ENCODE results near the gene SRCAP.

SRCAP gene

GRCh38 chr16:30760577-30761426 lies 61.8 kb downstream of the SRCAP start:
- no peak for DNase-seq

GRCh38 chr16:30761427-30761927 lies 62.5 kb downstream of the SRCAP start:
- peak; percentile 21 for DNase-seq

GRCh38 chr16:30761928-30762902 lies 63.2 kb downstream of the SRCAP start, which contains the start of the genes CFAP119 and RNF40:
CFAP119 (minus strand) TSS chr16:30762062; CDS start chr16:30761748, 314 bp downstream.
RNF40 (plus strand) TSS chr16:30762322; CDS start chr16:30762546, 224 bp downstream.
- DNase-seq: peak; percentile 94

DNA sequence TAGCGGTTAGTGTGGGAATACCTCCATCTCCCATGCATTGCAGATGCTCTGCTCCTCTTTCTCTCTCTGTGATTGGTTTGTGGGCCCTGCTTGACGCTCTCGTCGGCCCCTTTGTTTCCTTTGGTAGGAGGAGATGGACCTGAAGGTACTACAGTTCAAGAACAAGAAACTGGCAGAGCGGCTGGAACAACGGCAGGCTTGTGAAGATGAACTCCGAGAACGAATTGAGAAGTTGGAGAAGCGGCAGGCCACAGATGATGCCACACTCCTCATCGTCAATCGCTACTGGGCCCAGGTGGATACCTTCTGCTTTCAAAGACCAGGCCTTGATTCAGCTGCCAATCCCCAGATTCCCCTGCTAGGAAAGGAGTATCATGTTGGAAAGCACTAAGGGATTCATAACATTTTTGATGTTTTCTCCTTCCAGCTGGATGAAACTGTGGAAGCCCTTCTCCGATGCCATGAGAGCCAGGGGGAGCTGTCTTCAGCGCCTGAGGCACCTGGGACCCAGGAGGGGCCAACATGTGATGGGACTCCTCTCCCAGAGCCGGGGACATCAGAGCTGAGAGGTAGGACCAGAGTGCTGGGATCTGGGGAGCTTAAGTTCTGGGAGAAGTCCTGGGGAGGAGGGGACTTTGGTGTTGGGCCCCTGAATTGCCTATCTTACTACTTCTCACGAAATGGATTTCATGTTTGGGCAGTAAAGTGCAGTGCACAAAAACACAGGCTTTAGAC lies 64.2 kb downstream of the SRCAP start:
- no peak for DNase-seq

DNA sequence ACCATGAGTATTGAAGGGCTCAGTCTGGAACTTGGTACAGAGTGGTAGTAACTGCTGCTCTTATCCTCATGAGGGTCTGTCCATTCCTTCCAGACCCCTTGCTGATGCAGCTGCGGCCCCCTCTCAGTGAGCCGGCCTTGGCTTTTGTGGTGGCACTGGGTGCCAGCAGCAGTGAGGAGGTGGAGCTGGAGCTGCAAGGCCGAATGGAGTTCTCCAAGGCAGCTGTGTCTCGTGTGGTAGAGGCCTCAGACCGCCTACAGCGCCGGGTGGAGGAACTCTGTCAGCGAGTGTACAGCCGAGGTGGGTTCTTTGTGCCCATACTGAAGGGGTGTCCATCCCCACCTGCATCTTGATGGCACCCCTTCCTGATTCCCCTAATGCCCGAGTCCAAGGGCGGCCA lies 65.1 kb downstream of the SRCAP start:
- no peak for DNase-seq

DNA sequence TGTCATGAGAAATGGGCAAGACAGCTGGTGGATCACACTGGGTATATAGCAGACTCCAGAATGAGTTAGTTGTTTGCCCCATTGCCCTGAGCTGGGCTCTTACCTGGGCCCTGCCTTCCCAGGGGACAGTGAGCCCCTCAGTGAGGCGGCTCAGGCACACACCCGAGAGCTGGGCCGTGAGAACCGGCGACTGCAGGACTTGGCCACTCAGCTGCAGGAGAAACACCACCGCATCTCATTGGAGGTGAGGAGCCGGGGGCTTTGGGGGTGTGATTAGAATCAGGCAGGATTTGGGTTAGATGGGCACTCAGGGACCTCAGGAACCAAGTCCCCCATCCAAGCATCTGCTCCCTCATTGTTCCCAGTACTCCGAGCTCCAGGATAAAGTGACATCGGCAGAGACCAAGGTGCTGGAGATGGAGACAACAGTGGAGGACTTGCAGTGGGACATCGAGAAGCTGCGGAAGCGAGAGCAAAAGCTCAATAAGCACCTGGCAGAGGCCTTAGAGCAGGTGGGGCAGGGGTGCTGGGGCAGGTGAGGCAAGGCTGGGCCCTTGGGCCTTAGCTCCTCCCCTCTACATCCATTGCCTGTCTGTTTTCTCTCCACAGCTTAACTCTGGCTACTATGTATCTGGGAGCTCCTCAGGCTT lies 66.0 kb downstream of the SRCAP start:
- DNase-seq: no peak

DNA sequence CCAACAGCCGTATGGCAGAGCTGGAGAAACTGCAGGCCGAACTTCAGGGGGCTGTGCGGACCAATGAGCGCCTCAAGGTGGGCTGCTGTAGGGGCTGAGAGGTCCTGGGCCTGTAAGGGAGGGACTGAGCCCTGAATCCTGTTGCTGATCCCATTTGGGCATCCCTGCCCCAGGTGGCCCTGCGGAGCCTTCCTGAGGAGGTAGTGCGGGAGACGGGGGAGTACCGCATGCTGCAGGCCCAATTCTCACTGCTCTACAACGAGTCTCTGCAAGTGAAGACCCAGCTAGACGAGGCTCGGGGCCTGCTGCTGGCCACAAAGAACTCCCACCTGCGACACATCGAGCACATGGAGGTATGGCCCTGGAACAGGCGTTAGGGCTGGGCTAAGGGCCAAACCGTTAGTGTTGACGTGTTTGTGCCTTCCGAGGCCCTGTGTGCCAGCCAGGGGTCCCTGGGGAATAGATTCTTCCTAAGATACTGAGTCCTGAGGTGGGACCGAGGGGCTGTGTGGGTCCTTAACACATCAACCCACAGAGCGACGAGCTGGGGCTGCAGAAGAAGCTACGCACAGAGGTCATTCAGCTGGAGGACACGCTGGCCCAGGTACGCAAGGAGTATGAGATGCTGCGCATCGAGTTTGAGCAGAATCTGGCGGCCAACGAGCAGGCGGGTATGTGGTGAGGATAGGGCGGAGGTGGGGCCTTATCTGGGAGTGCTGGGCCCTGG lies 67.4 kb downstream of the SRCAP start:
- DNase-seq: no peak

- no peak for DNase-seq
Measured at GRCh38 chr16:30766933-30767284, 67.9 kb downstream of the SRCAP start.

GRCh38 chr16:30767767-30768465 lies 68.9 kb downstream of the SRCAP start:
- no peak for DNase-seq

GRCh38 chr16:30768583-30769181 lies 69.7 kb downstream of the SRCAP start:
- DNase-seq: no peak

- DNase-seq: no peak
Measured at GRCh38 chr16:30769379-30770089, 70.6 kb downstream of the SRCAP start.

- no peak for DNase-seq
Measured at GRCh38 chr16:30771726-30772125, 72.8 kb downstream of the SRCAP start.

- no peak for DNase-seq
Measured at GRCh38 chr16:30773826-30774225, 74.9 kb downstream of the SRCAP start.

DNA sequence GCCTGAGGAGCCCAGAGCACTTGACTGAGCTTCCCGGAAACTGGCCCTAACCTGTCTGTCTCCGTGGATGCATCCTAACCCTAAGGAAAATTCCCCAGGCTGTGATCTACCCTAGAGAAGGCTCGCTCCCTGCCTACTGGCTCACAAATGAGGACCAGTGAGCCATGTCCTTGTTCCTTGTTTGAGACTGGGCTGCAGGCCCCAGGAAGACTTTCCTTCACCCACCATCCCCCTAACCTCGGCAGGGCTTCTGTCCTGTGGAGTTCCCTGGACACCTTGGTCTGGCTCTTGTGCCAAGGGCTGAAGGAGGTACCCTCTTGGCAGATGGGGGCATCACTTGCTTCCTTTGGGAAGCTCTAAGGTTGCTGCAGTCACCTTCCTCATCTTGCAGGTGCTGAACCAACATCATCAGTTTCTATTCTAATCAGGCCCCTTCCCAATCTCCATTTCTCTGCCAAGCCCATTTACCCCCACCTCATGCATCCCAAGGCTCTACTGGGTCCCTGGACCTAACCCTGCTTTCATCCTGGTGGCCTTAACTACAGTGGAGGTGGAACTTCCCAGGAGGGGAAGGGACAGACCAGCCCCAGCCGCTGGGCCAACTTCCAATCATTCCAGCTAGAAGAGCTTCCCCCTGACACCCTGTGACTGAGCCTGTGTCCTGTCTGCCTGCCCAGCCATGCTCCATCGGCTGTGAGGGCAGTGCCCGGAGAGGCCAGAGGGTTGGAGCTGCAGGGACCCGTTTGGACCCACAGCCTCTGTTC lies 75.6 kb downstream of the SRCAP start:
- DNase-seq: no peak

GRCh38 chr16:30775131-30775391 lies 76.1 kb downstream of the SRCAP start:
- no peak for DNase-seq

DNA sequence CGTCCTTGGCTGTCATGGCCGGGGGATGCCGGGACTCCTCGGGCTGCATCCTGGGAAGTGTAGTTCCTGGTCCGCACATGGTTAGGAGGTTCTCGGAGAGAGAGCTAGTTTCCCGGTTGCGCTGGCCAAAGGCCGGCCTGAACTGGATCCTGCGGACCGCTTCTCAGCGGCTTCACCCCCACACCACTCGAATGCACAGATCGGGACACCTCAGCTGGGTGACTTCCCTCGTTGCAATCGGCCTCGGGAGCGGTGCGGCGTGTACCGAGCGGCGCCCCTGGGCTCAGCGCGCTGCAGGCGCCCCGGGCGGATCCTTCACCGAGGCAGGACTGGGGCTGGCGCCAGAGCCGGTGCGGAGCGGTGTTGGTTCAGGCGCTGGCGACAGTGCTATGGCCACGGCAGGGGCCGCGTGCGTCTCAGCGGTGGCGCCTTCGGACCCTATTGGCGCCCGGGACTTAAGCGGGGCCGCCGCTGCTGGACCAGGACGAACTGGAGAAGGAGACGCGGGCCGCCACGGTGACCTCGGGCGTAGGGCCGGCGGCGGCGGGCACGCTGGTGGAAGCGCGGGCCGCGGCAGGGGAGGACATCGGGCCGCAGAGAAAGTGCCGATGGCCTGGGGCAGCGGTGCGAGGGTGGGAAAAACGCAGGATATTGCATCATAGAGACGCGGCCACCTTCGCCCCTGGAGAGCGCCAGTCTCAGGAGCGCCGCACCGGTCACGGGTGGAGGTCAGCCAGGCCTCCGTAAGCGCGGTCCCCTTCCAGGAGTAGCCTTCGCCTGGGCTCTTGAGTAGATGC lies 76.6 kb downstream of the SRCAP start:
- peak; percentile 16 for DNase-seq

- DNase-seq: no peak
Measured at GRCh38 chr16:30777591-30778297, 78.8 kb downstream of the SRCAP start.
